Osteocyte (in vitro differentiated cells): ENCODE data around the gene CAMSAP1. TPM values are rescaled to one million over a fixed set of nuclear protein-coding genes. Genes with fewer than 3 reads are reported as not detected.

ENCODE experiments used
- DNase-seq: peaks from one replicate; pipeline ENCODE4 v3.0.0; 2021; ENCODE audit warnings: mixed read lengths; ENCODE audit not compliant: unreplicated experiment; ENCODE audit errors: extremely low spot score
- H3K27ac Mint-ChIP-seq: one replicate; pipeline ENCODE4 v1.8.0; 2021; ENCODE audit warnings: mild to moderate bottlenecking, mixed read lengths; ENCODE audit not compliant: unreplicated experiment
- H3K27me3 Mint-ChIP-seq: one replicate; pipeline ENCODE4 v1.8.0; 2021; ENCODE audit warnings: mixed read lengths; ENCODE audit not compliant: unreplicated experiment
- H3K36me3 Mint-ChIP-seq: one replicate; pipeline ENCODE4 v1.8.0; 2021; ENCODE audit warnings: mixed read lengths; ENCODE audit not compliant: unreplicated experiment
- H3K4me1 Mint-ChIP-seq: one replicate; pipeline ENCODE4 v1.8.0; 2021; ENCODE audit warnings: mixed read lengths; ENCODE audit not compliant: unreplicated experiment
- H3K4me3 Mint-ChIP-seq: one replicate; pipeline ENCODE4 v1.8.0; 2021; ENCODE audit warnings: mild to moderate bottlenecking, moderate library complexity, mixed read lengths; ENCODE audit not compliant: unreplicated experiment
- H3K9me3 Mint-ChIP-seq: one replicate; pipeline ENCODE4 v1.8.0; 2021; ENCODE audit warnings: mixed read lengths; ENCODE audit not compliant: unreplicated experiment
- CTCF ChIP-seq: fragments of 200-600 bp; sonication (generic); IDR thresholded peaks from 2 replicates; pipeline ENCODE4 v1.5.0; 2021; ENCODE audit warnings: antibody characterized with exemption, mild to moderate bottlenecking, moderate library complexity
- total RNA-seq: library from RNA; stranded (reverse); gene quantifications from 2 replicates; pipeline ENCODE4 v1.2.1, GENCODE V29; 2021

The CAMSAP1 gene
- total RNA-seq, 1 donor from 2014 or later = 34.4 TPM

DNA sequence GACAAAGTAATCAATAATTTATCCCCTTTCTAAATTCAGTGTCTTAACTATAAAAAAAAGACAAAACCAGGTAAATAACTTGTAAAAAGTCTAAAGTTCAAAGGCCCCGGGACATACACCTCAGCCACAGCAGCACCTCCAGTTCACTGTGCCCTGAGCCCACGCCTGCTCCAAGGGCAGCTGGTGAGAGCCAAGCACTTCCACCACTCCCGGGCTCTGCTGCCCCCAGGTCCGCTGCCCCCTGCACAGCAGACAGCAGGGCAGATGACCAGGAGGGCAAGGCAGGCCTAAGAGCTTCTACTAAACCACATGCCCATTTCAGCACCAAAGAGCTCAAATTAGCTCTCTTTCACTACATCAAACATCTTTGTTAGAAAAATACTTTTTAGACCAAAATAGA lies 91.9 kb downstream of the CAMSAP1 start:
- no peak for TF ChIP-seq CTCF
- H3K4me1 Mint-ChIP-seq = no peaks in the 10 kb centered on the region
- H3K9me3 Mint-ChIP-seq = no peaks in the 10 kb centered on the region
- H3K27me3 Mint-ChIP-seq = no peaks in the 10 kb centered on the region
- H3K4me3 Mint-ChIP-seq = no peak overlapping the region
- peaks cover 61% of the 10 kb centered on the region for H3K36me3 Mint-ChIP-seq
- no peak for DNase-seq
- no peak overlapping the region for H3K27ac Mint-ChIP-seq

DNA sequence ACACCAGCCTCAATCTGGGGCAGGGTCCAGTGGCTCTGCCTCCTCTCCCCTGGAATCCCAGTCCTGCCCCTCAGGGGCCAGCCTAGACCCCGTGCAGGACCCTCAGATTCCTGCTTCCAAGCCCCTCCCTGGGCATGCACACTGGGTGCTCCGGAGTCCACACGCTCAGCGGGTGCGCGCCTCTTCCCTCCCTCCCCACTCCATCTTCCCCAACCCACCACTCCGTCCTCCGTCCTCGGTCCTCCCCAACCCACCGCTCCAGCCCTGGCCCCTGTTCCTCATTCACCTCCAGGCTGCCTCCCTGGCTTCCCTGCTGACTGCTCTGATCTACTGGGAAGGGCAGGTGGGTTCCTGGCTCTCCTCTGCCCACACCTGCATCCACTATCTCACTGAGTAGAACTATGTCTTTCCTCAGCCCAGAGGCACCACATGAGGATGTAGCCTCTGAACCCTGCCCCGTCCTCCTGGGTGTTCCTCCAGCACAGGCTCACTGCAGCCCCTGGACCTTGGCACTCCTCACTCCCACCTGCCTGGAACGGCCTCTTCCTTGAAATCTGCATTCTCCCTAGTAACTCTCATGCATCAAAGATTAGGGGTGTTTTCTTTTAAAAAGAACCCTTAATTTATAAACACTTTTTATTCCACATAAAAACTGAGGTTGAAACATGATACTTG lies 92.8 kb downstream of the CAMSAP1 start:
- peaks cover 60% of the 10 kb centered on the region for H3K36me3 Mint-ChIP-seq
- H3K9me3 Mint-ChIP-seq = no peaks in the 10 kb centered on the region
- no peak for DNase-seq
- H3K4me1 Mint-ChIP-seq = peaks cover 2% of the 10 kb centered on the region
- H3K4me3 Mint-ChIP-seq = no peak overlapping the region
- H3K27me3 Mint-ChIP-seq = no peaks in the 10 kb centered on the region
- no peak for TF ChIP-seq CTCF
- no peak overlapping the region for H3K27ac Mint-ChIP-seq

DNA sequence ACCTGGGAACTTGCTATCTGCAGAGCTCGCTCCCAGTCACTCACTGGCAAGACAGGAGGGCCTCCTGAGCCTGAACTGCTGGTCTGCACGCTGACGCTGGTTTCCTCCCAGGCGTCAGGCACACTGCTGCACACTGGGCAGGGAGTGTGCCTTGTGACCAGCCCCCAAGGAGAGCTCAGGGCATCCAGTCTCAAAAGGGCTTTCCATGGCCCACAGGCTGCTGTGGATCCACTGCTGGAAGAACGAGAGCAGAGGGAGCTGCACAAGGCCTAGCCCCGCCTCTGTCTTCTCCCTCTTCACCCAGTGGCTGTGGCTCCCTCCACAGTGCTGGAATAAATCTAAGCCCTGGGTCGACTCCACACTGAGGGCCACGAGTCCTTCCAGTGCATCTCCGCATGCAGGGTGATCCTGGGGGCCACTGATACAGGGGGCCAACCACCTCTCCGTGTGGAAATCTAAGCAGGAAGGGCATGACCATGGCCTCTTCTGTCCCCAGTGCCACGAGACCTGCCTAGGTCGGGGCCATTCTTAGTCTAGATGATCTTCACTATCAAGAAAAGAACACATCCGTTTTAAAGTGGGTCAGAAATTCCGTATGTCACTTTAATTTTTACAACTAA lies 93.6 kb downstream of the CAMSAP1 start:
- Mint-ChIP-seq H3K36me3 (peaks cover 57% of the 10 kb centered on the region), H3K27ac (no peak overlapping the region), H3K4me1 (peaks cover 3% of the 10 kb centered on the region), H3K27me3 (no peaks in the 10 kb centered on the region), H3K4me3 (no peak overlapping the region), H3K9me3 (no peaks in the 10 kb centered on the region)
- TF ChIP-seq CTCF = no peak
- DNase-seq = no peak

DNA sequence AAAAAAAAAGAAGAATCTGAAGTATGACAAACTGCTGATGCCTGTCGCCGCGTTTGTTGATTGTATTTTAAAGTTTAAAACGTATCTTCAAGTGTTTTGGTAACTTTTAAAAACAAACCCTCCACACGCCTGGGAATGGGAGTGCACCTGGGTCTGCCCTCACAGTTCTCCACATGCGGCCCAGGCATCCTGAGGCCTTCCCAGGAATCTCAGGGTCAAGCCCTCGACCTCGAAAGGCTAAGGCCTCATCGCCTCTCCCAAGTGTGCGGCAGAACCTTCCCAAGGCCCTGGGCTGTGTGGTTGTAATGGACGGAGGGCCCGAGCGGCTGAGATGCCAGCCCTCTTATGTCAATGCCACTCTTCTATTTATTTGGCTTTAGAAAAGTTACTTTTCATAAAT lies 94.4 kb downstream of the CAMSAP1 start:
- peaks cover 56% of the 10 kb centered on the region for H3K36me3 Mint-ChIP-seq
- no peak overlapping the region for H3K4me3 Mint-ChIP-seq
- H3K27ac Mint-ChIP-seq = no peak overlapping the region
- peaks cover 3% of the 10 kb centered on the region for H3K4me1 Mint-ChIP-seq
- H3K9me3 Mint-ChIP-seq = no peaks in the 10 kb centered on the region
- no peaks in the 10 kb centered on the region for H3K27me3 Mint-ChIP-seq
- DNase-seq = no peak
- no peak for TF ChIP-seq CTCF

DNA sequence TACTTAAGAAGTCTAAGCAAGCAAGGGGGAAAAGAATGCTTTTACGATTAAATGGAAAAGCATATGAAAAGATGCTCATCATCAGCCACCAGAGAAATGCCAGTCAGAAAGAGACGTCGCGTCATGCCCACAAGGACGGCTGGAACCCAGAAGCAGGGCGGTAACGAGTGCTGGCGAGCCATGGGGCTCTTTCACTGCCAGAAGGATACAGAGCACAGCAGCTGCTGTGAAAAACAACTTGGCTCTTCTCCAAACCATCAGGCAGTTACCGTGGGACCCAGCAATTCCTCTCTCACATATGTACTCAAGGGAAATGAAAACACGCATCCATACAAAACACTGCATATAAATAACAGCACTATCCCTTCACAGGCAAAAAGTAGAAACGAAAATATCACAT lies 95.5 kb downstream of the CAMSAP1 start:
- peaks cover 56% of the 10 kb centered on the region for H3K36me3 Mint-ChIP-seq
- H3K27ac Mint-ChIP-seq = no peak overlapping the region
- H3K4me1 Mint-ChIP-seq = peaks cover 3% of the 10 kb centered on the region
- no peaks in the 10 kb centered on the region for H3K9me3 Mint-ChIP-seq
- TF ChIP-seq CTCF = no peak
- H3K27me3 Mint-ChIP-seq = no peaks in the 10 kb centered on the region
- no peak overlapping the region for H3K4me3 Mint-ChIP-seq
- DNase-seq = no peak
